Parathyroid adenoma (tissue), 2 donors: ENCODE measurements around the gene LRBA.

Source experiments
- H2AFZ ChIP-seq: fragments of 300-600 bp; sonication (generic); one replicate; pipeline ENCODE4 v1.7.0; 2017; ENCODE audit warnings: antibody characterized with exemption, mild to moderate bottlenecking
- H3K27ac ChIP-seq: fragments of 300-600 bp; sonication (generic); one replicate; pipeline ENCODE4 v1.7.0; 2017
- H3K27me3 ChIP-seq: fragments of 300-600 bp; sonication (generic); one replicate; pipeline ENCODE4 v1.7.0; 2017; ENCODE audit warnings: low read length; ENCODE audit not compliant: control insufficient read depth, insufficient read depth
- H3K36me3 ChIP-seq: fragments of 300-600 bp; sonication (generic); one replicate; pipeline ENCODE4 v1.7.0; 2017; ENCODE audit warnings: low read length; ENCODE audit not compliant: control insufficient read depth, insufficient read depth
- H3K4me1 ChIP-seq: fragments of 300-600 bp; sonication (generic); one replicate; pipeline ENCODE4 v1.7.0; 2017; ENCODE audit warnings: control low read depth
- H3K4me2 ChIP-seq: fragments of 300-600 bp; sonication (generic); one replicate; pipeline ENCODE4 v1.7.0; 2017; ENCODE audit warnings: low read length
- H3K4me3 ChIP-seq: fragments of 300-600 bp; sonication (generic); one replicate; pipeline ENCODE4 v1.7.0; 2017; ENCODE audit warnings: low read depth, low read length
- H3K79me2 ChIP-seq: fragments of 300-600 bp; sonication (generic); one replicate; pipeline ENCODE4 v1.7.0; 2017; ENCODE audit warnings: control low read depth
- H3K9ac ChIP-seq: fragments of 300-600 bp; sonication (generic); one replicate; pipeline ENCODE4 v1.7.0; 2017; ENCODE audit warnings: mild to moderate bottlenecking
- H3K9me3 ChIP-seq: fragments of 300-600 bp; sonication (generic); one replicate; pipeline ENCODE4 v1.7.0; 2017; ENCODE audit warnings: low read length; ENCODE audit not compliant: control insufficient read depth
- CTCF ChIP-seq: fragments of 300-600 bp; sonication (generic); IDR thresholded peaks from one replicate; pipeline ENCODE4 v1.7.0; 2017; ENCODE audit warnings: antibody characterized with exemption, mild to moderate bottlenecking
- donor health status: primary hyperparathyroidism.

LRBA gene

GRCh38 chr4:150581641-150582051 lies 433.4 kb downstream of the LRBA start:
- H3K9me3 ChIP-seq: no peaks in the 10 kb centered on the region
- H3K36me3 ChIP-seq: no peaks in the 10 kb centered on the region
- TF ChIP-seq CTCF: no peak
- no peaks in the 10 kb centered on the region for H3K27me3 ChIP-seq
- no peaks in the 10 kb centered on the region for H3K79me2 ChIP-seq
- H3K4me2 ChIP-seq: no peak overlapping the region
- no peak overlapping the region for H2AFZ ChIP-seq
- H3K4me1 ChIP-seq: no peaks in the 10 kb centered on the region
- H3K27ac ChIP-seq: no peak overlapping the region
- no peak overlapping the region for H3K4me3 ChIP-seq
- no peak overlapping the region for H3K9ac ChIP-seq

- no peaks in the 10 kb centered on the region for H3K79me2 ChIP-seq
- no peak for TF ChIP-seq CTCF
- H3K4me1 ChIP-seq: no peaks in the 10 kb centered on the region
- no peak overlapping the region for H3K9ac ChIP-seq
- H3K9me3 ChIP-seq: no peaks in the 10 kb centered on the region
- no peaks in the 10 kb centered on the region for H3K36me3 ChIP-seq
- H3K4me2 ChIP-seq: no peak overlapping the region
- no peak overlapping the region for H2AFZ ChIP-seq
- H3K27ac ChIP-seq: no peak overlapping the region
- no peaks in the 10 kb centered on the region for H3K27me3 ChIP-seq
- no peak overlapping the region for H3K4me3 ChIP-seq
These were observed 434.0 kb downstream of the LRBA start for GRCh38 chr4:150581056-150581605.

- no peaks in the 10 kb centered on the region for H3K27me3 ChIP-seq
- no peak overlapping the region for H3K9ac ChIP-seq
- no peaks in the 10 kb centered on the region for H3K4me1 ChIP-seq
- no peak overlapping the region for H3K4me3 ChIP-seq
- no peaks in the 10 kb centered on the region for H3K79me2 ChIP-seq
- no peaks in the 10 kb centered on the region for H3K9me3 ChIP-seq
- no peak overlapping the region for H2AFZ ChIP-seq
- no peak overlapping the region for H3K4me2 ChIP-seq
- no peaks in the 10 kb centered on the region for H3K36me3 ChIP-seq
- TF ChIP-seq CTCF: no peak
- no peak overlapping the region for H3K27ac ChIP-seq
These were observed 434.8 kb downstream of the LRBA start for GRCh38 chr4:150580306-150580705.

- no peak overlapping the region for H3K4me2 ChIP-seq
- no peaks in the 10 kb centered on the region for H3K4me1 ChIP-seq
- H3K9ac ChIP-seq: no peak overlapping the region
- no peaks in the 10 kb centered on the region for H3K79me2 ChIP-seq
- H2AFZ ChIP-seq: no peak overlapping the region
- no peaks in the 10 kb centered on the region for H3K36me3 ChIP-seq
- no peak for TF ChIP-seq CTCF
- H3K4me3 ChIP-seq: no peak overlapping the region
- no peaks in the 10 kb centered on the region for H3K9me3 ChIP-seq
- no peak overlapping the region for H3K27ac ChIP-seq
- no peaks in the 10 kb centered on the region for H3K27me3 ChIP-seq
These were observed 435.4 kb downstream of the LRBA start for GRCh38 chr4:150579551-150580234.
